CD4-positive, CD25-positive, alpha-beta regulatory T cell (primary cell): Measurements from ENCODE around the gene CYTH2. TPM values are rescaled to one million over a fixed set of nuclear protein-coding genes. Genes with fewer than 3 reads are reported as not detected.
A peak's percentile ranks its signal among the peaks of the same experiment; 100 is the strongest.
"Not testable (repeated sequence)": the region's sequence is repeated elsewhere in the genome, so short reads cannot be mapped to it uniquely, and the experiment has no call there.

Experiments
- ATAC-seq, 2 donors: fragments of 150-1000 bp; cut with Tn5 transposase; one replicate each; pipeline ENCODE4 v1.10.0; 2021; ENCODE audit warnings: low read depth in 2 of 2, moderate number of reproducible peaks in 2 of 2, moderate library complexity in 1 of 2
- DNase-seq, 3 donors: peaks; one replicate each; pipeline versions ENCODE4 v3.0.0 to v3.0.0-alpha.2; 2012 to 2022; ENCODE audit warnings: mixed read lengths in 1 of 3
- H3K27ac ChIP-seq: one replicate; pipeline ENCODE4 v1.7.0; 2013; ENCODE audit warnings: mild to moderate bottlenecking, low read length; ENCODE audit not compliant: insufficient read depth, poor library complexity, severe bottlenecking
- H3K27me3 ChIP-seq: one replicate; pipeline ENCODE4 v1.7.0; 2013; ENCODE audit warnings: low read length; ENCODE audit not compliant: control insufficient read depth, insufficient read depth
- H3K36me3 ChIP-seq: one replicate; pipeline ENCODE4 v1.7.0; 2013; ENCODE audit warnings: mild to moderate bottlenecking, low read length, moderate library complexity; ENCODE audit not compliant: control insufficient read depth, insufficient read depth
- H3K4me1 ChIP-seq: 2 replicates; pipeline ENCODE4 v1.7.0; 2013; ENCODE audit warnings: mild to moderate bottlenecking, low read length; ENCODE audit not compliant: insufficient read depth, control insufficient read depth, poor library complexity, severe bottlenecking
- H3K4me3 ChIP-seq: one replicate; pipeline ENCODE4 v1.7.0; 2013; ENCODE audit warnings: low read depth, mild to moderate bottlenecking, low read length, moderate library complexity
- H3K9me3 ChIP-seq, 2 experiments: 1 replicate in 1 of 2; 2 replicates in 1 of 2; pipeline ENCODE4 v1.7.0; 2013; ENCODE audit warnings: low read length in 2 of 2, mild to moderate bottlenecking in 1 of 2, moderate library complexity in 1 of 2; ENCODE audit not compliant: control insufficient read depth in 2 of 2
- H3K27ac Mint-ChIP-seq, 3 donors: one replicate each; pipeline ENCODE4 v1.8.0; 2020 to 2022; ENCODE audit warnings: mild to moderate bottlenecking in 3 of 3, mixed read lengths in 3 of 3, moderate library complexity in 2 of 3
- H3K27me3 Mint-ChIP-seq: one replicate; pipeline ENCODE4 v1.8.0; 2022; ENCODE audit warnings: mild to moderate bottlenecking, mixed read lengths
- H3K36me3 Mint-ChIP-seq: one replicate; pipeline ENCODE4 v1.8.0; 2020; ENCODE audit warnings: mixed read lengths
- H3K4me1 Mint-ChIP-seq, 4 donors: one replicate each; pipeline ENCODE4 v1.8.0; 2020 to 2022; ENCODE audit warnings: mixed read lengths in 4 of 4, mild to moderate bottlenecking in 1 of 4
- H3K4me3 Mint-ChIP-seq, 4 donors: one replicate each; pipeline ENCODE4 v1.8.0; 2020 to 2022; ENCODE audit warnings: mild to moderate bottlenecking in 4 of 4, mixed read lengths in 4 of 4, moderate library complexity in 3 of 4
- H3K9me3 Mint-ChIP-seq, 7 donors: one replicate each; pipeline ENCODE4 v1.8.0; 2020 to 2022; ENCODE audit warnings: mixed read lengths in 7 of 7, mild to moderate bottlenecking in 3 of 7, moderate library complexity in 2 of 7
- polyA plus RNA-seq, 4 donors: library from polyadenylated mRNA; unstranded; fragments of 300-500 nt; fragmentation: Illumina TruSeq; gene quantifications; one replicate each; pipeline ENCODE4 v1.2.3, GENCODE V29; 2021
- total RNA-seq: library from RNA; stranded (reverse); gene quantifications from one replicate; pipeline ENCODE4 v1.2.3, GENCODE V29; 2022

Gene CYTH2
- total and polyA plus RNA-seq, 5 donors from 2014 or later: 24.2 to 46.7 (median 31.1) TPM

- DNase-seq: no peak
- H3K27me3 ChIP-seq: no peaks in the 10 kb centered on the region
- no peaks in the 10 kb centered on the region for H3K9me3 ChIP-seq
- Mint-ChIP-seq H3K27me3 (peaks cover 11% of the 10 kb centered on the region), H3K36me3 (no peaks in the 10 kb centered on the region), H3K4me1 (peaks cover 0 to 5% (median 1%) of the 10 kb centered on the region in 4 donors), H3K4me3 (no peak overlapping the region), H3K9me3 (no peaks in the 10 kb centered on the region), H3K27ac (no peak overlapping the region)
- no peaks in the 10 kb centered on the region for H3K36me3 ChIP-seq
- H3K4me1 ChIP-seq: peaks cover 23% of the 10 kb centered on the region
- no peak for ATAC-seq
- no peak overlapping the region for H3K4me3 ChIP-seq
- no peak overlapping the region for H3K27ac ChIP-seq
These were observed 47.4 kb downstream of the CYTH2 start for GRCh38 chr19:48516536-48516935.

- no peak overlapping the region for H3K4me3 Mint-ChIP-seq
- peaks cover 12% of the 10 kb centered on the region for H3K27me3 Mint-ChIP-seq
- H3K27me3 ChIP-seq: no peaks in the 10 kb centered on the region
- H3K27ac ChIP-seq: no peak overlapping the region
- ATAC-seq: no peak
- no peaks in the 10 kb centered on the region for H3K36me3 ChIP-seq
- DNase-seq: no peak
- no peak overlapping the region for H3K27ac Mint-ChIP-seq
- H3K36me3 Mint-ChIP-seq: no peaks in the 10 kb centered on the region
- H3K4me3 ChIP-seq: no peak overlapping the region
- H3K4me1 ChIP-seq: peaks cover 9% of the 10 kb centered on the region
- H3K4me1 Mint-ChIP-seq: peaks cover 0 to 5% (median 1%) of the 10 kb centered on the region in 4 donors
- H3K9me3 Mint-ChIP-seq: no peaks in the 10 kb centered on the region
- no peaks in the 10 kb centered on the region for H3K9me3 ChIP-seq
These were observed 49.0 kb downstream of the CYTH2 start for GRCh38 chr19:48518207-48518606.

GRCh38 chr19:48519426-48519825 lies 50.3 kb downstream of the CYTH2 start:
- peaks cover 14% of the 10 kb centered on the region for H3K27me3 Mint-ChIP-seq
- not testable (repeated sequence) for ATAC-seq, H3K27ac Mint-ChIP-seq

GRCh38 chr19:48520134-48520533 lies 51.0 kb downstream of the CYTH2 start:
- no peak overlapping the region for H3K27ac ChIP-seq
- H3K9me3 Mint-ChIP-seq: peaks cover 0 to 9% (median 2%) of the 10 kb centered on the region in 7 donors
- peaks cover 4% of the 10 kb centered on the region for H3K36me3 Mint-ChIP-seq
- no peaks in the 10 kb centered on the region for H3K27me3 ChIP-seq
- no peaks in the 10 kb centered on the region for H3K36me3 ChIP-seq
- H3K27ac Mint-ChIP-seq: no peak overlapping the region
- H3K4me3 ChIP-seq: no peak overlapping the region
- H3K27me3 Mint-ChIP-seq: peaks cover 14% of the 10 kb centered on the region
- DNase-seq (no peak), ATAC-seq (no peak)
- H3K9me3 ChIP-seq: peaks cover 6 to 8% of the 10 kb centered on the region in 2 experiments
- H3K4me1 ChIP-seq: no peaks in the 10 kb centered on the region
- H3K4me3 Mint-ChIP-seq: no peak overlapping the region
- no peaks in the 10 kb centered on the region for H3K4me1 Mint-ChIP-seq

More at GRCh38 chr19:48519426-48519825, 50.3 kb downstream of the CYTH2 start:
- H3K36me3 Mint-ChIP-seq, H3K9me3 Mint-ChIP-seq, H3K27me3 ChIP-seq, H3K4me3 Mint-ChIP-seq, H3K4me1 Mint-ChIP-seq, H3K4me1 ChIP-seq, H3K9me3 ChIP-seq, H3K27ac ChIP-seq, H3K4me3 ChIP-seq, DNase-seq, H3K36me3 ChIP-seq: not testable (repeated sequence)

GRCh38 chr19:48524221-48524620 lies 55.1 kb downstream of the CYTH2 start:
- no peak overlapping the region for H3K4me3 ChIP-seq
- H3K27ac ChIP-seq: no peak overlapping the region
- ATAC-seq (no peak), DNase-seq (no peak)
- H3K4me1 ChIP-seq: no peaks in the 10 kb centered on the region
- H3K36me3 ChIP-seq: no peaks in the 10 kb centered on the region
- peaks cover 12 to 22% of the 10 kb centered on the region in 2 experiments for H3K9me3 ChIP-seq
- H3K27me3 ChIP-seq: no peaks in the 10 kb centered on the region
- Mint-ChIP-seq H3K4me1 (no peaks in the 10 kb centered on the region), H3K9me3 (peaks cover 4 to 35% (median 8%) of the 10 kb centered on the region in 7 donors), H3K36me3 (peaks cover 4% of the 10 kb centered on the region), H3K27me3 (peaks cover 8% of the 10 kb centered on the region), H3K4me3 (peak overlapping the region in 1 of 4 donors; percentile 0), H3K27ac (no peak overlapping the region)

GRCh38 chr19:48524732-48525131 lies 55.6 kb downstream of the CYTH2 start:
- H3K27ac ChIP-seq: no peak overlapping the region
- H3K27me3 Mint-ChIP-seq: peaks cover 8% of the 10 kb centered on the region
- no peaks in the 10 kb centered on the region for H3K4me1 ChIP-seq
- ATAC-seq (no peak), DNase-seq (no peak)
- H3K27ac Mint-ChIP-seq: no peak overlapping the region
- H3K27me3 ChIP-seq: no peaks in the 10 kb centered on the region
- peaks cover 5 to 38% (median 8%) of the 10 kb centered on the region in 7 donors for H3K9me3 Mint-ChIP-seq
- no peak overlapping the region for H3K4me3 ChIP-seq
- H3K4me1 Mint-ChIP-seq: no peaks in the 10 kb centered on the region
- H3K36me3 Mint-ChIP-seq: peaks cover 4% of the 10 kb centered on the region
- no peak overlapping the region for H3K4me3 Mint-ChIP-seq
- no peaks in the 10 kb centered on the region for H3K36me3 ChIP-seq
- H3K9me3 ChIP-seq: peaks cover 12 to 22% of the 10 kb centered on the region in 2 experiments

GRCh38 chr19:48529156-48529555 lies 60.0 kb downstream of the CYTH2 start:
- Mint-ChIP-seq H3K36me3 (peaks cover 2% of the 10 kb centered on the region), H3K27me3 (peaks cover 7% of the 10 kb centered on the region), H3K4me3 (no peak overlapping the region), H3K27ac (no peak overlapping the region), H3K4me1 (no peaks in the 10 kb centered on the region), H3K9me3 (peaks cover 3 to 36% (median 8%) of the 10 kb centered on the region in 7 donors)
- ATAC-seq (no peak), DNase-seq (no peak)
- Histone ChIP-seq H3K27me3 (no peaks in the 10 kb centered on the region), H3K27ac (no peak overlapping the region), H3K4me3 (no peak overlapping the region), H3K4me1 (no peaks in the 10 kb centered on the region), H3K9me3 (peaks cover 10 to 21% of the 10 kb centered on the region in 2 experiments), H3K36me3 (no peaks in the 10 kb centered on the region)

GRCh38 chr19:48530066-48530720 lies 61.0 kb downstream of the CYTH2 start:
- H3K4me3 Mint-ChIP-seq: no peak overlapping the region
- DNase-seq (no peak), ATAC-seq (no peak)
- Histone ChIP-seq H3K27me3 (no peaks in the 10 kb centered on the region), H3K36me3 (no peaks in the 10 kb centered on the region), H3K27ac (no peak overlapping the region), H3K4me1 (no peaks in the 10 kb centered on the region), H3K9me3 (peaks cover 6 to 14% of the 10 kb centered on the region in 2 experiments), H3K4me3 (no peak overlapping the region)
- H3K4me1 Mint-ChIP-seq: no peaks in the 10 kb centered on the region
- H3K27ac Mint-ChIP-seq: no peak overlapping the region
- H3K36me3 Mint-ChIP-seq: no peaks in the 10 kb centered on the region
- peaks cover 3 to 30% (median 6%) of the 10 kb centered on the region in 7 donors for H3K9me3 Mint-ChIP-seq
- H3K27me3 Mint-ChIP-seq: peaks cover 5% of the 10 kb centered on the region
